Measurements from ENCODE around the gene APBA3. TPM values are rescaled to one million over a fixed set of nuclear protein-coding genes. Genes with fewer than 3 reads are reported as not detected.

The APBA3 gene
- total and polyA plus RNA-seq, 2 donors (not counting 1 experiment from before 2014, with no cell fraction given) = 2.7 to 22.3 TPM

- Histone ChIP-seq H3K4me3 (replicated peaks in 1 of 4; ENCODE audit: control extremely low read depth in 1 of 4, insufficient read depth in 1 of 4, low read depth in 3 of 4, low read length in 4 of 4) (no peak overlapping the region), H4K20me1 (ENCODE audit: control insufficient read depth, extremely low read depth, insufficient read depth, low read length) (no peaks in the 10 kb centered on the region), H3K27ac (ENCODE audit: insufficient read depth, low read length) (no peak overlapping the region), H3K4me2 (ENCODE audit: extremely low read depth, insufficient read depth, low read length) (no peak overlapping the region), H3K36me3 (ENCODE audit: control insufficient read depth, insufficient read depth, low read length) (peaks cover 1% of the 10 kb centered on the region), H3K79me2 (ENCODE audit: control insufficient read depth, insufficient read depth, low read length) (no peaks in the 10 kb centered on the region), H3K9ac (ENCODE audit: insufficient read depth, low read length) (no peak overlapping the region), H3K9me3 (ENCODE audit: control insufficient read depth, insufficient read depth, low read depth, low read length) (no peaks in the 10 kb centered on the region), H3K27me3 (ENCODE audit: control insufficient read depth, insufficient read depth, low read length) (no peaks in the 10 kb centered on the region), H3K4me1 (ENCODE audit: control insufficient read depth, extremely low read depth, insufficient read depth, low read length) (no peaks in the 10 kb centered on the region), H2AFZ (ENCODE audit: low read length) (no peak overlapping the region)
- no peak for TF ChIP-seq EZH2 (IDR thresholded peaks at IDR 0.05; ENCODE audit: low read length, missing control alignments)
- no peak for TF ChIP-seq CTCF (conservative IDR thresholded peaks at IDR 0.05 in 1 of 2, IDR thresholded peaks at IDR 0.05 in 1 of 2; ENCODE audit: low read depth in 1 of 2, low read length in 2 of 2)
- DNase-seq (ENCODE audit: low read depth in 2 of 2) = no peak
Observed at GRCh38 chr19:3752492-3752891, 9.0 kb downstream of the APBA3 start.

- Histone ChIP-seq H4K20me1 (ENCODE audit: control insufficient read depth, extremely low read depth, insufficient read depth, low read length) (no peaks in the 10 kb centered on the region), H3K4me2 (ENCODE audit: extremely low read depth, insufficient read depth, low read length) (no peak overlapping the region), H3K36me3 (ENCODE audit: control insufficient read depth, insufficient read depth, low read length) (peaks cover 1% of the 10 kb centered on the region), H3K9ac (ENCODE audit: insufficient read depth, low read length) (no peak overlapping the region), H3K9me3 (ENCODE audit: control insufficient read depth, insufficient read depth, low read depth, low read length) (no peaks in the 10 kb centered on the region), H2AFZ (ENCODE audit: low read length) (no peak overlapping the region), H3K4me3 (replicated peaks in 1 of 4; ENCODE audit: control extremely low read depth in 1 of 4, insufficient read depth in 1 of 4, low read depth in 3 of 4, low read length in 4 of 4) (no peak overlapping the region), H3K27ac (ENCODE audit: insufficient read depth, low read length) (no peak overlapping the region), H3K79me2 (ENCODE audit: control insufficient read depth, insufficient read depth, low read length) (no peaks in the 10 kb centered on the region), H3K27me3 (ENCODE audit: control insufficient read depth, insufficient read depth, low read length) (no peaks in the 10 kb centered on the region), H3K4me1 (ENCODE audit: control insufficient read depth, extremely low read depth, insufficient read depth, low read length) (no peaks in the 10 kb centered on the region)
- DNase-seq (ENCODE audit: low read depth in 2 of 2) = no peak
- TF ChIP-seq EZH2 (IDR thresholded peaks at IDR 0.05; ENCODE audit: low read length, missing control alignments) (no peak), CTCF (conservative IDR thresholded peaks at IDR 0.05 in 1 of 2, IDR thresholded peaks at IDR 0.05 in 1 of 2; ENCODE audit: low read depth in 1 of 2, low read length in 2 of 2) (no peak)
Observed at GRCh38 chr19:3751236-3751635, 10.3 kb downstream of the APBA3 start.

GRCh38 chr19:3750211-3750610 is 11.3 kb downstream of the APBA3 start:
- Histone ChIP-seq H3K9ac (ENCODE audit: insufficient read depth, low read length) (no peak overlapping the region), H3K4me2 (ENCODE audit: extremely low read depth, insufficient read depth, low read length) (no peak overlapping the region), H3K79me2 (ENCODE audit: control insufficient read depth, insufficient read depth, low read length) (no peaks in the 10 kb centered on the region), H3K4me3 (replicated peaks in 1 of 4; ENCODE audit: control extremely low read depth in 1 of 4, insufficient read depth in 1 of 4, low read depth in 3 of 4, low read length in 4 of 4) (no peak overlapping the region), H3K27ac (ENCODE audit: insufficient read depth, low read length) (no peak overlapping the region), H4K20me1 (ENCODE audit: control insufficient read depth, extremely low read depth, insufficient read depth, low read length) (no peaks in the 10 kb centered on the region), H3K36me3 (ENCODE audit: control insufficient read depth, insufficient read depth, low read length) (peaks cover 1% of the 10 kb centered on the region), H3K27me3 (ENCODE audit: control insufficient read depth, insufficient read depth, low read length) (no peaks in the 10 kb centered on the region), H2AFZ (ENCODE audit: low read length) (no peak overlapping the region), H3K9me3 (ENCODE audit: control insufficient read depth, insufficient read depth, low read depth, low read length) (no peaks in the 10 kb centered on the region), H3K4me1 (ENCODE audit: control insufficient read depth, extremely low read depth, insufficient read depth, low read length) (no peaks in the 10 kb centered on the region)
- DNase-seq (ENCODE audit: low read depth in 2 of 2) = no peak
- TF ChIP-seq EZH2 (IDR thresholded peaks at IDR 0.05; ENCODE audit: low read length, missing control alignments) (no peak), CTCF (conservative IDR thresholded peaks at IDR 0.05 in 1 of 2, IDR thresholded peaks at IDR 0.05 in 1 of 2; ENCODE audit: low read depth in 1 of 2, low read length in 2 of 2) (no peak)
